Type B pancreatic cell (in vitro differentiated cells): ENCODE data around the gene MACF1. TPM values are rescaled to one million over a fixed set of nuclear protein-coding genes. Genes with fewer than 3 reads are reported as not detected.

Experiments used
- DNase-seq: peaks from one replicate; pipeline ENCODE4 v3.0.0; 2021; ENCODE audit warnings: mixed read lengths; ENCODE audit not compliant: unreplicated experiment; ENCODE audit errors: extremely low spot score
- H3K27ac Mint-ChIP-seq: 2 replicates; pipeline ENCODE4 v1.8.0; 2021; ENCODE audit warnings: mild to moderate bottlenecking, mixed read lengths
- H3K27me3 Mint-ChIP-seq: 2 replicates; pipeline ENCODE4 v1.8.0; 2021; ENCODE audit warnings: mixed read lengths
- H3K36me3 Mint-ChIP-seq: 2 replicates; pipeline ENCODE4 v1.8.0; 2021; ENCODE audit warnings: mixed read lengths
- H3K4me1 Mint-ChIP-seq: one replicate; pipeline ENCODE4 v1.8.0; 2021; ENCODE audit warnings: mixed read lengths; ENCODE audit not compliant: unreplicated experiment
- H3K4me3 Mint-ChIP-seq: 2 replicates; pipeline ENCODE4 v1.8.0; 2021; ENCODE audit warnings: mild to moderate bottlenecking, mixed read lengths
- H3K9me3 Mint-ChIP-seq: 2 replicates; pipeline ENCODE4 v1.8.0; 2021; ENCODE audit warnings: mixed read lengths
- total RNA-seq: library from RNA; stranded (reverse); gene quantifications from 2 replicates; pipeline ENCODE4 v1.2.1, GENCODE V29; 2021; ENCODE audit warnings: low replicate concordance
- TF ChIP-seq, protein P1 (sequence below): fragments of 200-600 bp; sonication (generic); conservative IDR thresholded peaks from 2 replicates; pipeline ENCODE4 v1.5.0; 2021; ENCODE audit warnings: antibody characterized with exemption, mild to moderate bottlenecking

Gene MACF1
- total RNA-seq, 1 donor from 2014 or later = 201 TPM

DNA sequence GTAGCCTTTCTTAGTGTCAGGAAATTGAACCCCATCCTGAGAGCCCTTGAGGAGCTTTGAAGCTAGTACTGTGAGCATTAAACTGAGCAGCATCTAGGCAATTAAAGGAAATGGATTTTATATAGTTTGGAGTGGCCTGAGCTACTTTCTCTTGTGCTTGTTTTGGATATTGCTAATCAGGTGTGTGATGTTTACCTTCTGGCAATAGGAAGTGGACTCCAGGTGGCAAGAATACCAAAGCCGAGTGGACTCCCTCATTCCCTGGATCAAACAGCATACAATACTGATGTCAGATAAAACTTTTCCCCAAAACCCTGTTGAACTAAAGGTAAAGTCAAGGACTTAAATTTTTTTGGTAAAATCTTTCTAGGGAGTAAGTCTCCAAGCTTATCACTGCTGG, 79.4 kb downstream of the MACF1 start:
- no peak overlapping the region for H3K4me3 Mint-ChIP-seq
- no peaks in the 10 kb centered on the region for H3K9me3 Mint-ChIP-seq
- TF ChIP-seq, protein P1, sequence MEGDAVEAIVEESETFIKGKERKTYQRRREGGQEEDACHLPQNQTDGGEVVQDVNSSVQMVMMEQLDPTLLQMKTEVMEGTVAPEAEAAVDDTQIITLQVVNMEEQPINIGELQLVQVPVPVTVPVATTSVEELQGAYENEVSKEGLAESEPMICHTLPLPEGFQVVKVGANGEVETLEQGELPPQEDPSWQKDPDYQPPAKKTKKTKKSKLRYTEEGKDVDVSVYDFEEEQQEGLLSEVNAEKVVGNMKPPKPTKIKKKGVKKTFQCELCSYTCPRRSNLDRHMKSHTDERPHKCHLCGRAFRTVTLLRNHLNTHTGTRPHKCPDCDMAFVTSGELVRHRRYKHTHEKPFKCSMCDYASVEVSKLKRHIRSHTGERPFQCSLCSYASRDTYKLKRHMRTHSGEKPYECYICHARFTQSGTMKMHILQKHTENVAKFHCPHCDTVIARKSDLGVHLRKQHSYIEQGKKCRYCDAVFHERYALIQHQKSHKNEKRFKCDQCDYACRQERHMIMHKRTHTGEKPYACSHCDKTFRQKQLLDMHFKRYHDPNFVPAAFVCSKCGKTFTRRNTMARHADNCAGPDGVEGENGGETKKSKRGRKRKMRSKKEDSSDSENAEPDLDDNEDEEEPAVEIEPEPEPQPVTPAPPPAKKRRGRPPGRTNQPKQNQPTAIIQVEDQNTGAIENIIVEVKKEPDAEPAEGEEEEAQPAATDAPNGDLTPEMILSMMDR = no peak
- DNase-seq = no peak
- no peaks in the 10 kb centered on the region for H3K27me3 Mint-ChIP-seq
- H3K27ac Mint-ChIP-seq = no peak overlapping the region
- peaks cover 24% of the 10 kb centered on the region for H3K36me3 Mint-ChIP-seq
- no peaks in the 10 kb centered on the region for H3K4me1 Mint-ChIP-seq

DNA sequence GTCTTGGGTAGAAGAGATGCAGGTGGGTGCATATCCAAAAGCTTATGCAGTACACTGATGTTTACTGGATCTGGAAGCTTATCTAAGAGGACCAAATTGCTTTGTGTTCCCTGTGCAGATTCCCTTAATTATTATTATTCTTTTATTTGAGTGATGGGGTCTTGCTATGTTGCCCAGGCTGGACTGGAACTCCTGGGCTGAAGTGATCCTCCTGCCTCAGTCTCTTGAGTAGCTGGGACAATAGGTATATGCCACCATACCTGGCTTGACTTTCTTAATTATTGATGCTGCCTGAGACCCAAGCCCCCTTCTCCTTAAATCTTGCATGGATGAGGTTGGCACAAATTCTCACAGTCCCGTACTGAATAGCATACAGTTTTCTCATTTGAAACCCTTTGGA, 83.0 kb downstream of the MACF1 start:
- no peaks in the 10 kb centered on the region for H3K9me3 Mint-ChIP-seq
- H3K27ac Mint-ChIP-seq = no peak overlapping the region
- H3K4me3 Mint-ChIP-seq = no peak overlapping the region
- TF ChIP-seq, protein P1 = no peak
- no peak for DNase-seq
- H3K4me1 Mint-ChIP-seq = no peaks in the 10 kb centered on the region
- H3K36me3 Mint-ChIP-seq = peaks cover 31% of the 10 kb centered on the region
- no peaks in the 10 kb centered on the region for H3K27me3 Mint-ChIP-seq

DNA sequence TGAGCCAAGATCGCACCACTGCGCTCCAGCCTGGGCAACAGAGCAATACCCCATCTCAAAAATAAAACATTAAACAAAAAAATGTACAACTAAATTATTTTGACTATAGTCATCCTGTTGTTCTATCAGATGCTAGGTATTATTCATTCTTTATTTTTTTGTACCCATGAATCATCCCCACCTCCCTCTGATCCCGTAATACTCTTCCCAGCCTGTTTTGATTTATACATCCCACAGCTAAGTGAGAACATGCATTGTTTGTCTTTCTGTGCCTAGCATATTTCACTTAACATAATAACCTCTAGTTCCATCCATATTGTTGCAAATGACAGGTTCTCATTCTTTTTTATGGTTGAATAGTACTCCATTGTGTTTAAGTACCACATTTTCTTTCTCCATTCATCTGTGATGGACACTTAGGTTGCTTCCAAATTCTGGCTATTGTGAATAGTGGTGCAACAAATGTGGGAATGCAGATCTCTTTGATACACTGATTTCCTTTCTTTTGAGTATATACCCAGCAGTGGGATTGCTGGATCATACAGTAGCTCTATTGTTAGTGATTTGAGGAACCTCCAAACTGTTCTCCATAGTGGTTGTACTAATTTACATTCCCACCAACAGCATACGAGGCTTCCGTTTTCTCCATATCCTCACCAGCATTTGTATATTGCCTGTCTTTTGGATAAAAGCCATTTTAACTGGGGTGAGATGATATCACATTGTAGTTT, 84.4 kb downstream of the MACF1 start:
- no peaks in the 10 kb centered on the region for H3K4me1 Mint-ChIP-seq
- no peak for DNase-seq
- H3K27ac Mint-ChIP-seq = no peak overlapping the region
- TF ChIP-seq, protein P1 = no peak
- no peak overlapping the region for H3K4me3 Mint-ChIP-seq
- H3K9me3 Mint-ChIP-seq = no peaks in the 10 kb centered on the region
- peaks cover 39% of the 10 kb centered on the region for H3K36me3 Mint-ChIP-seq
- no peaks in the 10 kb centered on the region for H3K27me3 Mint-ChIP-seq

DNA sequence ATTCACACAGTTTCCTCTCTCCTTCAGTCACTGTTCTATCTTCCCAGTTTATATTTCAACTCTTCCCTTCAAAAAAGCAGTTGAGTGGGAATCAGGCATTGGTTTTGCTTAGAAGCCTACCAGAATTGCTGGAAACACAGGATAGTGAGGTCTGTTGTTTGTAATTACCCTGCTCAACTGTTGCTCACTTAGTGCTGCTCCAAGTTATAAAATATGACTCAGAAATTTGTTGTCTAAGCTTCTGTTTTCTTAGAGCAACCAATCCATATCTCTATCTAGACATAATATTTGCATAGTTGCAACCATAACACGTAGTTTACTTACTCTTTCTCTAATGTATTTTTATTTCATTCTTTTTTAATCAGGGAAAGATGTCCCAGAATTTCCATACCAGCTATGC, 87.9 kb downstream of the MACF1 start:
- TF ChIP-seq, protein P1 = no peak
- peaks cover 50% of the 10 kb centered on the region for H3K36me3 Mint-ChIP-seq

DNA sequence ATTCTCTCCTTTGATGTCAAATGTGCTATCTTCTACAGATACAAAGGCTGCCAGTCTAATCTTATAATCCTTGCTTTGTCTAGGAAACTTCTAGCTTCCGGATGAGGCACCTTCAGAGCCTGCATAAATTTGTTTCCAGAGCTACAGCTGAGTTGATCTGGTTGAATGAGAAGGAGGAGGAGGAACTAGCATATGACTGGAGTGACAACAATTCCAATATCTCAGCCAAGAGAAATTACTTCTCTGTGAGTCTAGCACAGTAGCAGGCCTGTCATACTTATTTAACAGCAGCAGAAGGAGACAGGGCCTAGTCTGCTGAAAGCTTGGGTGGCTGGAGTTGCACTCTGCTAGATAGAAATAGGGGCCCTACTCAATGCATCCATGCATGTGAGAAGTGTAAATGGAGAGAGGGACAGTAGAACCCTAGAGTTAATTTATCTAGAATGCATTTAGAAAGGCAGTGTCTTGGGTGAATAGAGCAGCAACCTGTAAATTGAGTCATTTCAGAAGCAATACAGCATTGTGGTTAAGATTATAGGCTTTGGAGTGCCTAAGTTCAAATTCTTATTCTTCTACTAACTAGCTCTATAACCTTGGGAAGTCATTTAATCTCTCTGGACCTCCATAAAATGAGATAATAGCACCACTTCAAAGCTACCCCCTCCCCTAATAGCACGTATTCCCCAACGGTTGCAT, 89.0 kb downstream of the MACF1 start:
- H3K9me3 Mint-ChIP-seq = no peaks in the 10 kb centered on the region
- H3K36me3 Mint-ChIP-seq = peaks cover 51% of the 10 kb centered on the region
- H3K27me3 Mint-ChIP-seq = no peaks in the 10 kb centered on the region
- TF ChIP-seq, protein P1 = no peak
- DNase-seq = no peak
- no peaks in the 10 kb centered on the region for H3K4me1 Mint-ChIP-seq
- H3K4me3 Mint-ChIP-seq = no peak overlapping the region
- no peak overlapping the region for H3K27ac Mint-ChIP-seq

More for the DNA sequence above, 87.9 kb downstream of the MACF1 start:
- DNase-seq = no peak
- Mint-ChIP-seq H3K27me3 (no peaks in the 10 kb centered on the region), H3K27ac (no peak overlapping the region), H3K4me1 (no peaks in the 10 kb centered on the region), H3K4me3 (no peak overlapping the region), H3K9me3 (no peaks in the 10 kb centered on the region)
